Heart left ventricle (tissue), 13 donors: Measurements from ENCODE around the gene GPC3.

Experiments
- POLR2A ChIP-seq, 2 donors: fragments of 450-650 bp; IDR thresholded peaks; one replicate each; pipeline ENCODE4 v1.6.1; 2017; ENCODE audit warnings: antibody characterized with exemption in 2 of 2, mild to moderate bottlenecking in 2 of 2, moderate library complexity in 2 of 2
- TF ChIP-seq, protein P1 (sequence below), 12 donors: fragments of 200-600 bp; sonication (generic) in 4 of 12; IDR thresholded peaks; one replicate each; pipeline versions ENCODE4 v1.5.0 to v1.8.0; 2018 to 2022; ENCODE audit warnings: antibody characterized with exemption in 12 of 12, mild to moderate bottlenecking in 5 of 12
- donor health status: ischemic (EF 13 %, LVEDD 7.1; RV severe dilation, severe dysfunction).
- donor health status: DM: no; HTN: yes; CAD: no.
- donor health status: DM: no; HTN: no; CAD: no.
- donor health status: ischemic (EF 25% LVEDD 6.9; RV normal size, moderate dysfunction).
- donor health status: ischemic (EF 25% LVEDD 5.7; RV mildly dilated, moderate dysfunction).
- donor health status: ischemic (EF 35%, LVEDD 5.7; RV mildly dilated, moderate dysfunction).
- donor health status: nonischemic (EF 11% LVEDD 7.7; RV severe dilation, severe dysfunction).
- donor health status: DM: yes; HTN: yes; CAD: no.
- donor health status: PGD.
- donor health status: ischemic (EF 29% LVEDD 5.4; RV normal size, mild dysfunction).
- donor health status: nonischemic (EF 23%, LVEDD 6.1; RV moderate dilation, normal function).

DNA sequence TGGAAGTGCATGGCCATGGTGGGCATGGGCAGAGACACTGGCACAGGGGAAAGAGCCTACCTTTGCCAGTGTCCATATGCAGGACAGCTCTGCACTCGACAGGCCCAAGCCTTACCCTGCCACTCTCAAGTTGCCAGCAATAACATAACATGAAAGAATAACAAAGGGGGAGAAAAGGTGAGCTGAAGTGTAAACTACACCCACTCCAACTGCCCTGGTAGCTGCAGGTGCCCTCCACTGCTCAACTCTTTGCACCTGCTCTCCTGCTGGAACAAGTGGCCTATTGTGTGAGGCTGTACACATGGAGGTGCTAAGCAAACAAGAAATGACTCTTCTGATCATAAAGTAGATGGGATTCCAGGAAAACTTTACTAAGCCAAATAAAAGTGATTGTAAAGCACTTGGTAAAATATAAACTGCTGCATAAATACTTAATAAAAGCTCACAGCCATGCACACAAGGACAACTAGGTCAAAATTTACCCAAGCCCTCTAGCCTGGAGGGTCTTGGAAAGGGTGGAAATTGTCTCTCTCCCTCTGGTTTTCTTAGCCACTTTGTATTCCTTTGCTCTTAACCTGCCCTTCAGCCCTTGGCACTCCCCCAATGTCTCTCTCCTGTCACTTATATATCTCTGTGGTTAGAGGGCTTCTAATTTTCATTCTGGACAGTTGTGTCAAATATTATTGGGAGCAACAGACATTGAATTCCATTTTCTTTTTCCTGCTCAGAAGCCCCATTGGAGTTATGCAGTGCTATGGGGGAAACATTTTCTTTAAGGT lies 308.9 kb downstream of the GPC3 start:
- TF ChIP-seq POLR2A (IDR thresholded peaks at IDR 0.05), result no peak
- TF ChIP-seq, protein P1, sequence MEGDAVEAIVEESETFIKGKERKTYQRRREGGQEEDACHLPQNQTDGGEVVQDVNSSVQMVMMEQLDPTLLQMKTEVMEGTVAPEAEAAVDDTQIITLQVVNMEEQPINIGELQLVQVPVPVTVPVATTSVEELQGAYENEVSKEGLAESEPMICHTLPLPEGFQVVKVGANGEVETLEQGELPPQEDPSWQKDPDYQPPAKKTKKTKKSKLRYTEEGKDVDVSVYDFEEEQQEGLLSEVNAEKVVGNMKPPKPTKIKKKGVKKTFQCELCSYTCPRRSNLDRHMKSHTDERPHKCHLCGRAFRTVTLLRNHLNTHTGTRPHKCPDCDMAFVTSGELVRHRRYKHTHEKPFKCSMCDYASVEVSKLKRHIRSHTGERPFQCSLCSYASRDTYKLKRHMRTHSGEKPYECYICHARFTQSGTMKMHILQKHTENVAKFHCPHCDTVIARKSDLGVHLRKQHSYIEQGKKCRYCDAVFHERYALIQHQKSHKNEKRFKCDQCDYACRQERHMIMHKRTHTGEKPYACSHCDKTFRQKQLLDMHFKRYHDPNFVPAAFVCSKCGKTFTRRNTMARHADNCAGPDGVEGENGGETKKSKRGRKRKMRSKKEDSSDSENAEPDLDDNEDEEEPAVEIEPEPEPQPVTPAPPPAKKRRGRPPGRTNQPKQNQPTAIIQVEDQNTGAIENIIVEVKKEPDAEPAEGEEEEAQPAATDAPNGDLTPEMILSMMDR (IDR thresholded peaks at IDR 0.05), result no peak
